Superior temporal gyrus (tissue), 1 donor: ENCODE data around the gene PTPRM.

Source experiments
- DNase-seq: peaks from one replicate; pipeline ENCODE4 v3.0.0-alpha.2; 2016; ENCODE audit errors: extremely low spot score

Gene PTPRM

GRCh38 chr18:7626922-7627440 lies 59.9 kb downstream of the PTPRM start:
- DNase-seq: no peak

- DNase-seq: no peak
Measured at GRCh38 chr18:7629416-7629815, 62.3 kb downstream of the PTPRM start.

DNA sequence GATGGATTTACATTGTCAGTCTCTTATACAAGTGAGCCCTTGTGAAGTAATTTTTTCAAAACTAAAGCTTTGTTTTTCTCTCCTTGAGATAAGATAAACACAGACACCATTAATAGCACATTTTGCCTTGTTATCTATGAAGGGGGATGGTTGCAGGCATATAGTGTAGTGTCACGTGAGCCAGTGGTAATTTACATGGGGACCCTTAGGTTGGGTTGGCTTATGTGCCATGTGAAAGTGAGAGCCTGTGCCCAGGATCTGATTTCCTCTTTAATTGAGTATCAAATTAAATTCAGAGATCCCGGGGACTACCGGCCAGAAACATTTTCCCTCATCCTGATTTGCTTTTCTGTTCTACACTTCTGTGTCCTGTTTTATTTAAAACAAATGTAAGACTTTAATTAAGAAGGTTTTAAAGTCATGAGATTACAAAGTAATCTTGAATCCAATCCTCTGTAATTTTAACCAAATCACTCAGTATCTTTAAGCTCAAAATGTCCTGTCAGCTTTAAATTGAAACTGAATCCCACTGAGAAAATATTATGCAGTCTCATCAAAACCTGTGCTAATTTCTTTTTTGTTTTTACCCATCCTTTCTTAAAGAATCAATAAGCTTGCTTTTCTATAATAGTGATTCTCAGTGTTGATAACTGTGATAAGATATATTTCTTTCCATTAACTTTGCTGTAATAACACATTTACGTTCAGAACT lies 63.8 kb downstream of the PTPRM start:
- no peak for DNase-seq

DNA sequence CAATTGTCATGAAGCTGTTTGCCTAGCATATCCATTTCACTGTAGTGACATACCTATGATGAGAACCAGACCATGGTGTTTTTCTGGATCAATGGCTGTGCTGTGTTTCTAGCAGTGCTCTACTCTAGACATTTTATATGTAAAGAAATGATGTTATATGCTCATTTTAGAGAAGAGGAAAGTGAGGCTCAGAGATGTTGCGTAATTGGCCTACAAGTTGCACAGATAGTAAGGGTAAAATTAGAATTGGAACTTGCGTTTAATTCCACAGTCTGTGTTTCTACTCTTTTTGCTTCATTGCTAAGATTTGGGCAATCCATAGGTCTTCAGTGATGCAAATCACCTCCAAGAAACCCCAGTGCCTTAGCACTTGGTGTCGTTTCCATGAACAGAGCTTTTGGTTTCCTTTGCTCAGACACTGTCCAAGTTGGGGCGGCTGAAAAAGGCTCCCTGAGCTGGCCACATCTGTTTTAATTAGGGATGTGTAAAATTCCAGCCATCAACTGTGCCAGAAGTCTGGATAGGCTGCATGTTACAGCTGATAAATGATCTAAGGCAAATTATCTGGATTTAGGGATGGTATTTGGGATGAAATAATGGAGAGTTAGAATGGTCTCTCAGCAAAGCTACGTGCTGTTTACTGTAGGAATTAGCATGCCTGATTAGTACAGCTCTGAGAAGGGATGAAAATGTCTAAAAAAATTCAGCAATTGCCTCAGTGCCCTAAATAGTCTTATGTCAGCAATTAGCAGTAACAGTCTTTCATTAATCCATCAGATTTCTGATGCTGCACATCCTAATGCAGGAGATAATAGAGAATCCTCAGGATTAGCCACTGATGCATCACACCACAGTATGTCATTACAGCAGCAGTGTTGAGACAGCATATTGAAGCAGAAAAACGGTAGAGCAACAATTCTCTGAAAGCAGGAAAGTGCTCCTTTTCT lies 65.3 kb downstream of the PTPRM start:
- no peak for DNase-seq

DNA sequence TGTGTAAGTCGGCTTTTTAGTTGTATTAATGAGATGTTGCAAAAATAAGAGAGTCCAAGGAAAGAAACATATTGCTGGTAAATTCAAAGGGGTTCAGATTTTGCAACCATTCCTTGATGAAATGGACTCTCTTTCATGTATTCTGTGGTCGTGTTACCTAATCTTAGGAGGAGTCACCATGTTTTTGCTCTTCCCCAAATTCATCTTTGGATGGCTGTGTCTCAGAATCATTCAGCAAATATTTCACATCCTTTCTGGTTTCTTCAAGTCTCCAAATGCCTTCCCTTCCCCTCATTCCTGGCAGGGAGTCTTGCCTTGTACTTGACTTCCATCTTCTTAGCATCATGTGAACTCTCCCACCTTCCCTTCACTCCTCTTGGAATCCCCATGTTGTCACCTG lies 66.1 kb downstream of the PTPRM start:
- no peak for DNase-seq

- no peak for DNase-seq
Measured at GRCh38 chr18:7635948-7636347, 68.8 kb downstream of the PTPRM start.

DNA sequence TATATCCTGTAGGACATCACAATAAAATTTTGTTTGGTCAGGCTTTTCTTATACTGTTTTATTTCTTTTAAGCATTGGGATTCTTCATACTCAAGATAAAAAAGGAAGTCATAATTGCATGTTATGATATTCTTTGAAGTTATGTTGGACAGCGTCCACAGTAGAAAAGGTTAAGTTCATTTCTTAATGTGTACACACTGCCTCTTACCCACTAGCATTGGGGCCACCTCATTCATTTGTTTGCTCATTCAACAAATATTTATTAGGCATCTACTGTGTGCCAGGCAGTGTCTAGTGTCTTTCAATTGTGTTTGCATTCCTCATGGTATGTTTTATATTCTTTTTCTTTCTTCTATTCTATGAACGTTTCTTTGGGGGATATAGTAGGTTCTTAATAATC lies 70.2 kb downstream of the PTPRM start:
- DNase-seq: no peak

- DNase-seq: no peak
Measured at GRCh38 chr18:7638321-7638720, 71.2 kb downstream of the PTPRM start.

GRCh38 chr18:7641813-7642212 lies 74.7 kb downstream of the PTPRM start:
- no peak for DNase-seq

DNA sequence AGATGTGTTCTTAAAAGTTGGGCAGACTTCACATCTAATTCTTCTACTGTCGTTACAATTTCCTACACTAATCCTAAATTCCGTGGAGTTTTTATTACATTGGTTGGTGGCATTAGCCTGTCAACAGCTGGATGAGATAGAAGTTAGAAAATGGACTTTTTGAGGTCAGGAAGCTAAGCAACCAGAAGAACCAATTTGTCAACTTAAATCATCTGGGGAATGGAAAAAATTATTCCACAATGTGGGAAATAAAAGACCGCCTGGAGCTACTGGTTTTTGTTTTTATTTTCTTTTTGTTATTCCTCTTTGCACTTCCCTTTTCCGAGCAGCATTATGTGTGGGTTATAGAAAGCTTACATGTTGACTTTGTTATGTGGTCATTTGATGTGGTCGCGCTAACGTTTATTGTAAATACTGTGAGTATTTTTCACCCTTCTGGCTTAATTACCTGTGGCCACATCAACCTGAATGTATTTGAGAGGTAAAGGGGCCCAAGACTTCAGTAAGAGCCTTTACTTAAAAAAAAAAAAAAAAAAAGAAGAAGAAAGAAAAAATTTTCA lies 75.3 kb downstream of the PTPRM start:
- no peak for DNase-seq

GRCh38 chr18:7645756-7646155 lies 78.6 kb downstream of the PTPRM start:
- no peak for DNase-seq

DNA sequence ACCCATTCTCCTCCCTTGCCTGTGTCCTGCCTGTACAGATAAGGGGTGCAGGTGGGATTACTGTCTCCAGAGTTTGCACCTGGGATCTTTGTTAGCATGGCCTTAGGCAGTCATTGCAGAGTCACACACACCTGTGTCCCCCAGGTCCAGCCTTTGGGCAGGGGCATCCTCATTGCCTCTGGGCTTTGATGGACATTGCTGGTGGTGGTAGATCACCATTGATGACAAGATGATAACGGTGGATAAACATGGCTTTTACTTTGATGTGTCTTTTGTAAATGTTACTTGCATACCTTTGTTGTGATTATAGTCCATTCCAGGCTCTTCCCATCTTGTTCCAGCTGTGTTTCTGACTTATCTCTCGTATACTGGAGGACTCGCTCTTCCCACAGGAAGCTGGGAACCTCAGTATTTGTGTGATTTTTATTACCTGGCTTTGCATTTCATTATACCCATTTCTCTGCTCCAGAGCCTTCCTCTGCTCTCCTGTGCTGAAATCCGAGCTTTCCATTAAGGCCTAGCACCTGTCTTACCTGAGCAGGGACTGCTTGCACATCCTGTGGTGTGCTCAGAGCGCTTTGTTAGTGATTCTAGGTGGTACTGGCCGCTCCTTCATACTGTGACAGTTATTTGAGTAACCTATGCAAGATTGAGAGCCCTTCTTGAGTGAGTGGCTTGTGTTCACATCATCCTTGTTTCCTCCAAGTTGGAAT lies 79.2 kb downstream of the PTPRM start:
- no peak for DNase-seq

DNA sequence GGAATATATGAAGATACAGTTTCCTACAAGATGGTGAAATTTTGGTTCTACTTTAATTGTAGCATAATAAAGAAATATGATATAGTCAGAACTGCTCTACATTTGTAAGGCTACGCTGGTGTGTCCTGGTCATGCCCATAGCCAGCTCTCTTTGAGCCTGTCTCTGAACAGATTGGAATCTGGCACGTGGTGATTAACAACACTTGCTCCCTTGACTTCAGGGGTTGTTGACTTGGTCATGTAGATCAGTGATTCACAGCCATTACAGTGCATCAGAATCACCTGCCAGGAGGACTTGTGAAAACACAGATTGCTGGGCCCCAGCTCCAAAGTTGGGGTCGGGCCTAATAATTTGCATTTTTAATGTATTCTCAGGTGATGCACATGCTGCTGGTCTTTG lies 80.4 kb downstream of the PTPRM start:
- no peak for DNase-seq

DNA sequence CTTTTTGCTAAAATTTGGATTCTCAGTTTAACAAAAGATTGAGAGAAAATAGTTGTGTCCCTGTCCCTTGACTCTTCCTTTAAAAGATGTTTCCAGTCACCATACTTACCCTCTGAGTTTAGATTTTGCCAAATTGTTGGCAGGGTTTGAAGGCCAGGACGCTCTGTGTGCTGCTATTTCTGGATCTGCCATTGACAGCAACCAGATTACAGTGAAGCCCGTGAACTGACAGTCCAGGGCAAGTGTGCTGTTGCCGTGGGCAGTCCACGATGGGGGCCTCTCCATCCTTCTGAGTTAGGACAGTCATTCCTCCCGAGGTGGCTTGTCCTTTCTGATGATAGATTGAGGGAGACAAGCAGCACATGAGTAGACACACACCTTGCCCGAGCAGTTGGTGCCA lies 89.9 kb downstream of the PTPRM start:
- DNase-seq: no peak

- DNase-seq: no peak
Measured at GRCh38 chr18:7657937-7658336, 90.8 kb downstream of the PTPRM start.

DNA sequence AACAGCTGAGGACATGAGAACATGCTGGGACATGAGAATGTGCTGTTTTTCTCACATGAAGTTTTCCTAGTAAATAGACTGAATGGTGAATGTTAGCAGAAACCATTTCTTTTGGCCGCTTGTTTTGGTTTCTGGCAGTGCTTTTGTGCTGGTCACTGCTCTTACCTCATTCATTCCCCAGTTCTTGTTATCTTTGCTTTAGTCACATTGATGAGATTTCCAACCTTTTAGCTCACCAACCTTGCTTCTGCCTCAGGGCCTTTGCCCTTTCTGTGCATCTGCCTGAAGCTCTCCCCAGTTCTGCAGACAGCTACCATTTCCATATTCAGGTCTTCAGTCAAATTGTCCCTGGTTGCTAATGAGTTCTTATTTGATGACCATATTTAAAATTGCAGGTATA lies 91.6 kb downstream of the PTPRM start:
- DNase-seq: no peak

DNA sequence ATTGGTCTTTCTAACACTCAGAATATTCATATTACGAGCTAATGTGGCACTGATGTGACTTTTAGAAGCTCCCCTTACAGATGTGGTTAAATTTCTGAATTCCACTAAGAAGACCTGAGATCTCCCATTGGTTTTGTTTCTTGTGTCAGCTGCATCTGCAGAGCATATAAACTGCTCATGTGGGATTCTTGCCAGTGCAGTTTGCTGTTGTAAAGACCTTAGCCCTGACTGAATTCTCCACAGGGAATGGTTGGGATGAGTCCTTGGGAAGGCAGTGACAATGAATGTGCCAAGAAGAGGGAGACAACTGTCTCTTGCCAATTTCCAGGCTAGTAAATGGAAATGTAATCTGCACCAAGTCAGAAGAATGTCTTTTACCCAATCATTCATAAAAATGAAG lies 94.1 kb downstream of the PTPRM start:
- DNase-seq: no peak

DNA sequence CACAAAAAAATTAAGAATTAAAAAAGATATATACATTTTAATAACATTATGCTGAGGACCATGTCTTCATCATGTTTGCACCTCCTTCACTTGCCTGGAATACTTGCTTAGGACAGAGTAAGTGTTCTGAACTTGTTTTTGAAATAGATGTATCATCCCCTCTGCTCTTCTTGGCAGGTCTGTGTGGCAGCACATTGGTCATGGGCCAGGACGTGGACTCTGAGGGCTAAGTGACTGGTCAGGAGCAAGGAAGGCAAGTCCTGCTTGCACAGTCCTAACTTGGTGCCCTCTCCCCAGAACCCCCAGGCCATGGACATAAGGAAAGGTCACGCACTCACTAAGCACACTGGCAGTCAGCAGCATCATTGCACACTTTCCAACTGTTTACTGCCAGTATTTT lies 95.8 kb downstream of the PTPRM start:
- no peak for DNase-seq

GRCh38 chr18:7663366-7664312 lies 96.5 kb downstream of the PTPRM start:
- no peak for DNase-seq

GRCh38 chr18:7666195-7666776 lies 99.2 kb downstream of the PTPRM start:
- no peak for DNase-seq
